GM13977 (cell line): ENCODE measurements around the gene LLPH.

Experiments used
- DNase-seq: peaks from one replicate; pipeline ENCODE4 v3.0.0; 2012; ENCODE audit warnings: low spot score
- CTCF ChIP-seq: IDR thresholded peaks from 2 replicates; pipeline ENCODE4 v1.5.1; 2012; ENCODE audit warnings: mild to moderate bottlenecking, control low read depth; ENCODE audit not compliant: insufficient read depth; ENCODE audit errors: extremely low read depth, missing control alignments
- in situ Hi-C: fragments of 300-500 bp; cut with MboI; formaldehyde crosslinking; loops from one replicate; pipeline ENCODE4 v1.12.0; 2022; ENCODE audit warnings: low sequenced_read_pairs, low pct_unique_long_range_greater_than_20kb, mixed read lengths, inconsistent platforms; ENCODE audit not compliant: unreplicated experiment

Gene LLPH

DNA sequence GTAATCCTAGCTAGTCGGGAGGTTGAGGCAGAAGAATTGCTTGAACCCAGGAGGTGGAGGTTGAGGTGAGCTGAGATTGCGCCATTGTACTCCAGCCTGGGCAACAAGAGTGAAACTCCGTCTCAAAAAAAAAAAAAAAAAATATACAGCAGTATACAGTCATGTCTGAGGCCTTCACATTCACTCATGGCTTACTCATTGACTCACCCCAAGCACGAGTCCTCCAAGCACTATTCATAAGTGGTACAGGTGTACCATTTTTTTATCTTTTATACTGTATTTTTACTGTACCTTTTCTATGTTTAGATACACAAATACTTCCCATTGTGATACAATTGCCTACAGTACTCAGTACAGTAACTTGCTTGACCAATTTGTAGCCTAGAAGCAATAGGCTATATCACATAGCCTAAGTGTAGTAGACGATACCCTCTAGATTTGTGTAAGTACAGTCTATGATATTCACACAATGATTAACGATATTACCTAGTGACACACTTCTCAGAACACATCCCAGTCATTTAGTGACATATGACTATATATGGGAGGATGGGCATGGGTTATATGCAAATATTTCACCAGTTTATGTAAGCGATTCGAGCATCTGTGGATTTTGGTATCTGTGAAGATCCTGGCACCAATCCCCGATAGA is 12.2 kb downstream of the LLPH start:
- in situ Hi-C loops, result no loop called here
- no peak for TF ChIP-seq CTCF
- no peak for DNase-seq

- in situ Hi-C loops, result no loop called here
- no peak for TF ChIP-seq CTCF
- DNase-seq, result no peak
Observed at GRCh38 chr12:66117242-66117641, 13.3 kb downstream of the LLPH start.

- no peak for TF ChIP-seq CTCF
- in situ Hi-C loops, result no loop called here
- DNase-seq, result no peak
Observed at GRCh38 chr12:66115071-66115600, 15.4 kb downstream of the LLPH start.

- DNase-seq, result no peak
- TF ChIP-seq CTCF, result no peak
- in situ Hi-C loops, result no loop called here
Observed at GRCh38 chr12:66113471-66113870, 17.1 kb downstream of the LLPH start.

GRCh38 chr12:66111605-66112004 is 18.9 kb downstream of the LLPH start:
- no peak for DNase-seq
- in situ Hi-C loops, result no loop called here
- no peak for TF ChIP-seq CTCF

GRCh38 chr12:66109056-66109455 is 21.5 kb downstream of the LLPH start:
- no peak for DNase-seq
- in situ Hi-C loops, result no loop called here
- no peak for TF ChIP-seq CTCF

DNA sequence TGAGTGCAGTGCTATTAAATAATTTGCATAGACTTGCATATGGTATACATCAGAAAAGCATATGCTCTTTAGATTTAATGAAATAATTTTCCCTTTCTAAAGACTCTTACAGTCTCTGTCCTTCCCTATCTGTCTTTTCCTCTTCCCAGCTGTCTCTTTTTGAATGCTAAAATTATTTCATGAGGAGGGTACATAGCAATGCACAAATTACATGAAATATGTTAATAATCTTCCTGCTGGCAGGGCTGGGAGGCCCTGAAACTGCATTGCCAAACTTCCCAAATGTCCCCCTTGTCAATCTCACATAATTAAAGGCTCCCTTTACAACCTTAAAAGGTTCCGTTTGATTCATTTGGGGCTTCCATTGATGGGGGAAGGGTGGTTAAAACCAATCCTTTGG is 22.2 kb downstream of the LLPH start:
- no peak for TF ChIP-seq CTCF
- no peak for DNase-seq
- in situ Hi-C loops, result no loop called here
